ENCODE data around the gene LELP1.

Gene LELP1

DNA sequence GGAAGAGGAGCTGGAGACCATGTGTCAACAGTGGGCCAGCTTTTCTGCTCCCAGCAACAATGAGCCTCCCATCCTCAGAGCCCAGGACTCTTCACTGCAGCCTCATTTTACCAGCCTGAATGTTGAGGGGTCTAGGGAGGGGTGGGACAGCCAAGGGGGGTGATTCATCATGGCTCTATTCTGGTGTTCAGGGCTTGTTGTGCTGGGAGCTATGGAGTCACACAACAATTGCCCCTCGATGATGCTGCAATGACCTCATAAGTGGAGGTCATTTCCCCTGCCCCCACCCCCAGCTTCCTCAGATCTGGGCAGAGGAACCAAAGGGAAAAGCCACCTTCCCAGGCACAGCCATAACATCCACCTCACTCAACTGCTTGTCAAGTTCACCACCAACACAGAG lies at the start of gene LELP1:
TSS of gene LELP1 (plus strand) at position 301 of the 400 bp plus-strand sequence. CDS start 1,278 bp downstream, outside the sequence.
- no peaks in the 10 kb centered on the region for H3K27me3 ChIP-seq (ENCODE audit: control insufficient read depth, low read length)
- H3K9me2 ChIP-seq (replicated peaks; ENCODE audit: control insufficient read depth, low read length) = no peaks in the 10 kb centered on the region
- no peaks in the 10 kb centered on the region for H3F3A ChIP-seq (ENCODE audit: control insufficient read depth, insufficient read depth)
- H3K79me2 ChIP-seq (ENCODE audit: control insufficient read depth, low read length) = no peaks in the 10 kb centered on the region
- TF ChIP-seq, protein P1, sequence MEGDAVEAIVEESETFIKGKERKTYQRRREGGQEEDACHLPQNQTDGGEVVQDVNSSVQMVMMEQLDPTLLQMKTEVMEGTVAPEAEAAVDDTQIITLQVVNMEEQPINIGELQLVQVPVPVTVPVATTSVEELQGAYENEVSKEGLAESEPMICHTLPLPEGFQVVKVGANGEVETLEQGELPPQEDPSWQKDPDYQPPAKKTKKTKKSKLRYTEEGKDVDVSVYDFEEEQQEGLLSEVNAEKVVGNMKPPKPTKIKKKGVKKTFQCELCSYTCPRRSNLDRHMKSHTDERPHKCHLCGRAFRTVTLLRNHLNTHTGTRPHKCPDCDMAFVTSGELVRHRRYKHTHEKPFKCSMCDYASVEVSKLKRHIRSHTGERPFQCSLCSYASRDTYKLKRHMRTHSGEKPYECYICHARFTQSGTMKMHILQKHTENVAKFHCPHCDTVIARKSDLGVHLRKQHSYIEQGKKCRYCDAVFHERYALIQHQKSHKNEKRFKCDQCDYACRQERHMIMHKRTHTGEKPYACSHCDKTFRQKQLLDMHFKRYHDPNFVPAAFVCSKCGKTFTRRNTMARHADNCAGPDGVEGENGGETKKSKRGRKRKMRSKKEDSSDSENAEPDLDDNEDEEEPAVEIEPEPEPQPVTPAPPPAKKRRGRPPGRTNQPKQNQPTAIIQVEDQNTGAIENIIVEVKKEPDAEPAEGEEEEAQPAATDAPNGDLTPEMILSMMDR (IDR thresholded peaks at IDR 0.05; ENCODE audit: low read depth, low read length, poor library complexity, severe bottlenecking) = no peak
- no peak for TF ChIP-seq EZH2phosphoT487 (IDR thresholded peaks at IDR 0.05; ENCODE audit: borderline replicate concordance, low read length)
- H3K36me3 ChIP-seq (ENCODE audit: control insufficient read depth, low read length) = no peaks in the 10 kb centered on the region
- no peaks in the 10 kb centered on the region for H4K20me1 ChIP-seq (ENCODE audit: control insufficient read depth, insufficient read depth, low read depth, low read length)
- H3K4me2 ChIP-seq (ENCODE audit: low read length) = no peak within 1 kb of the TSS
- no peak within 1 kb of the TSS for H3K27ac ChIP-seq (ENCODE audit: low read depth, low read length)
- H3K9me3 ChIP-seq (ENCODE audit: control insufficient read depth, insufficient read depth, low read length) = no peaks in the 10 kb centered on the region
- no peaks in the 10 kb centered on the region for H3K4me1 ChIP-seq (ENCODE audit: control insufficient read depth, low read length)
- no peak within 1 kb of the TSS for H3K4me3 ChIP-seq (ENCODE audit: low read length)

DNA sequence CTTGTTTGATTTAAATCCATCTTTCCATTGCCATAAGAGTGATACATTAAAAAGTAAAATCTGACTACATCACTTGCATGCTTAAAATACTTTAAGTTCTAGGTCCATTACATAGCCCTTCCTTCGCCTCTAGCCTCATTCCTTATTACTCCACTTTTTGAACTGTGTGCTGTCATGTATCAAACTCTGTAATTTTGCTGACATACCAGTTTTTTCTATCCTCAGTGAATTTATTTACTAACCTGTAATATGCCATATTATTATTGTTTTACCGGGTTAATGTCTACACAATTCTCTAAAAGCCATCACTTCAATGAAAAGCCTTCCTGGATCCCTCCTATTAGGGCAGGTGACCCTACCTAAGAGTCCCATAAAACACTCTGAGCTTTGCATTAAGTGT lies 47.7 kb upstream of the LELP1 start:
- TF ChIP-seq EZH2phosphoT487 (IDR thresholded peaks at IDR 0.05; ENCODE audit: borderline replicate concordance, low read length) = no peak
- TF ChIP-seq, protein P1 (IDR thresholded peaks at IDR 0.05; ENCODE audit: low read depth, low read length, poor library complexity, severe bottlenecking) = no peak
- no peaks in the 10 kb centered on the region for H3K79me2 ChIP-seq (ENCODE audit: control insufficient read depth, low read length)
- no peaks in the 10 kb centered on the region for H3K36me3 ChIP-seq (ENCODE audit: control insufficient read depth, low read length)
- H3K4me1 ChIP-seq (ENCODE audit: control insufficient read depth, low read length) = no peaks in the 10 kb centered on the region
- no peak overlapping the region for H3K27ac ChIP-seq (ENCODE audit: low read depth, low read length)
- no peaks in the 10 kb centered on the region for H3F3A ChIP-seq (ENCODE audit: control insufficient read depth, insufficient read depth)
- peaks cover 11% of the 10 kb centered on the region for H3K9me3 ChIP-seq (ENCODE audit: control insufficient read depth, insufficient read depth, low read length)
- H3K4me3 ChIP-seq (ENCODE audit: low read length) = no peak overlapping the region
- H3K27me3 ChIP-seq (ENCODE audit: control insufficient read depth, low read length) = no peaks in the 10 kb centered on the region
- no peak overlapping the region for H3K4me2 ChIP-seq (ENCODE audit: low read length)
- no peaks in the 10 kb centered on the region for H3K9me2 ChIP-seq (replicated peaks; ENCODE audit: control insufficient read depth, low read length)
- H4K20me1 ChIP-seq (ENCODE audit: control insufficient read depth, insufficient read depth, low read depth, low read length) = no peaks in the 10 kb centered on the region

DNA sequence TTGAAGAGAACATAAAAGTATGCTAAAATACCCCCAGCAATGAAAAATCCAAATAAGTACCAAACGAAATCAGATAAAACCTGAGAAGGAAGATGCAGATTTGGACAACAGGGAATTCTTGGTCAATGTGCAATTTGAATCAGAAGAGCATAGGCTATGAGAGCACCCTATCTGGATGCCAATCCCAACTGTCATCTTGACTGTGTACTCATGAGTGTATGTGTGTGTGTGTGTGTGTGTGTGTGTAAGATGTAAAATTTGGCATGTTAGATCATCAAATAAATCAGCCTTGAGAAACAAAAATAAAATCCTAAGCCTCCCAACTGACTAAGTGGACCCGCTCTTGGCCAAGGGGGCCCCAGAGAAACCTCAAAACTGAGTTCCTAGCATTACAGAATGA lies 34.5 kb upstream of the LELP1 start:
- no peak overlapping the region for H3K4me3 ChIP-seq (ENCODE audit: low read length)
- no peak for TF ChIP-seq EZH2phosphoT487 (IDR thresholded peaks at IDR 0.05; ENCODE audit: borderline replicate concordance, low read length)
- TF ChIP-seq, protein P1 (IDR thresholded peaks at IDR 0.05; ENCODE audit: low read depth, low read length, poor library complexity, severe bottlenecking) = no peak
- H3K27ac ChIP-seq (ENCODE audit: low read depth, low read length) = no peak overlapping the region
- no peaks in the 10 kb centered on the region for H3K36me3 ChIP-seq (ENCODE audit: control insufficient read depth, low read length)
- H3K9me3 ChIP-seq (ENCODE audit: control insufficient read depth, insufficient read depth, low read length) = no peaks in the 10 kb centered on the region
- no peaks in the 10 kb centered on the region for H3K4me1 ChIP-seq (ENCODE audit: control insufficient read depth, low read length)
- H3K9me2 ChIP-seq (replicated peaks; ENCODE audit: control insufficient read depth, low read length) = no peaks in the 10 kb centered on the region
- H3K27me3 ChIP-seq (ENCODE audit: control insufficient read depth, low read length) = peaks cover 3% of the 10 kb centered on the region; the same call in 1 of the 2 replicates
- no peaks in the 10 kb centered on the region for H4K20me1 ChIP-seq (ENCODE audit: control insufficient read depth, insufficient read depth, low read depth, low read length)
- H3K79me2 ChIP-seq (ENCODE audit: control insufficient read depth, low read length) = no peaks in the 10 kb centered on the region
- no peaks in the 10 kb centered on the region for H3F3A ChIP-seq (ENCODE audit: control insufficient read depth, insufficient read depth)
- no peak overlapping the region for H3K4me2 ChIP-seq (ENCODE audit: low read length)

Measured in DOHH2 (cell line).